Mesothelial cell of epicardium (in vitro differentiated cells): ENCODE results near the gene DBX1. TPM values are rescaled to one million over a fixed set of nuclear protein-coding genes. Genes with fewer than 3 reads are reported as not detected.
A peak's percentile ranks its signal among the peaks of the same experiment; 100 is the strongest.

ENCODE experiments used
- DNase-seq, 2 experiments: peaks; one replicate each; pipeline ENCODE4 v3.0.0; 2021; ENCODE audit warnings: low spot score in 2 of 2; ENCODE audit not compliant: unreplicated experiment in 2 of 2
- H3K27ac Mint-ChIP-seq: 2 replicates; pipeline ENCODE4 v1.8.0; 2021; ENCODE audit warnings: mixed read lengths
- H3K27me3 Mint-ChIP-seq: 2 replicates; pipeline ENCODE4 v1.8.0; 2021; ENCODE audit warnings: low read depth, mixed read lengths
- H3K36me3 Mint-ChIP-seq: 2 replicates; pipeline ENCODE4 v1.8.0; 2021; ENCODE audit warnings: mixed read lengths
- H3K4me1 Mint-ChIP-seq: 2 replicates; pipeline ENCODE4 v1.8.0; 2021; ENCODE audit warnings: mixed read lengths
- H3K4me3 Mint-ChIP-seq: 2 replicates; pipeline ENCODE4 v1.8.0; 2021; ENCODE audit warnings: mild to moderate bottlenecking, moderate library complexity, mixed read lengths
- H3K9me3 Mint-ChIP-seq: 2 replicates; pipeline ENCODE4 v1.8.0; 2021; ENCODE audit warnings: mixed read lengths
- total RNA-seq: library from RNA; stranded (reverse); gene quantifications from 3 replicates; pipeline ENCODE4 v1.2.1, GENCODE V29; 2021
- TF ChIP-seq, protein P1 (sequence below): fragments of 200-600 bp; sonication (generic); IDR thresholded peaks from one replicate; pipeline ENCODE4 v1.5.0; 2021; ENCODE audit warnings: antibody characterized with exemption; ENCODE audit not compliant: unreplicated experiment

The DBX1 gene
- total RNA-seq, 1 donor from 2014 or later = not detected

DNA sequence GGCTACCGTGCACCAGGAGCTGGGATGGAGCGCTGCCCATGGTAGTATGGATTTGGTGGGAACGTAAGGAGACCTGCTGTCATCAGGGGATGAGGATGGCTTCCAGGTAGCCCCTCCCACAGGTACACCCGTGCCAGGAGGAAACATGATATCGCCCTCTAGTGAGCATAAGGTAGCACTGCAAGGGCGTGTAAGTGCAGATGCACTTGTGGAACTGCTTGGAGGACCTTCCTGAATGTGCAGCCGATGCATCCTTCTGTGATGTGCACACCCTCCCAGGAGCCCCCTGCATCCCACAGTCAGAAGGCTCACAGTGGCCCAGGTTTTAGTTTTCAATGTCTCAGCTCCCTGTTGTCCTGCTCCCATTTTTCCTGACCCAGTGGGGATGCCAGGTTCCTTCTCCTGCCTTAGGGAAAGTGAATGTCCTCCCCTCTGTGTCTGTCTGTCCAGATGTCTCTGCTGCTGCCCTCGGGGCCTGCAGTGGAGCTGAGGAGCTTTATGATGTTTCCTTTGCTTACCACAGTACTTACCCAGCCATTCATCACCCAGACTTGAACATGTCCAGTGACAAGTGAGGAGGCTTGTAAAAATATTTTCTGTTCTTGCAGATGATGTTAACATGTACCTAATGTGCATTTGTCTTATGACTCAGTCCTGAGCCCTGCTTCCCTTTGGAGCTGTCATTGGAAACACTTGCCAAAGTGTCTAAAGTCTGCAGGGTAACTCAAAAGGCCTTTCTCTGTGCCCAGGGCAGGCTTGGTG, 49.2 kb downstream of the DBX1 start:
- Mint-ChIP-seq H3K27ac (peak overlapping the region; percentile 73), H3K27me3 (no peaks in the 10 kb centered on the region), H3K36me3 (peaks cover 24% of the 10 kb centered on the region), H3K9me3 (no peaks in the 10 kb centered on the region), H3K4me3 (no peak overlapping the region), H3K4me1 (peaks cover 18% of the 10 kb centered on the region)
- TF ChIP-seq, protein P1, sequence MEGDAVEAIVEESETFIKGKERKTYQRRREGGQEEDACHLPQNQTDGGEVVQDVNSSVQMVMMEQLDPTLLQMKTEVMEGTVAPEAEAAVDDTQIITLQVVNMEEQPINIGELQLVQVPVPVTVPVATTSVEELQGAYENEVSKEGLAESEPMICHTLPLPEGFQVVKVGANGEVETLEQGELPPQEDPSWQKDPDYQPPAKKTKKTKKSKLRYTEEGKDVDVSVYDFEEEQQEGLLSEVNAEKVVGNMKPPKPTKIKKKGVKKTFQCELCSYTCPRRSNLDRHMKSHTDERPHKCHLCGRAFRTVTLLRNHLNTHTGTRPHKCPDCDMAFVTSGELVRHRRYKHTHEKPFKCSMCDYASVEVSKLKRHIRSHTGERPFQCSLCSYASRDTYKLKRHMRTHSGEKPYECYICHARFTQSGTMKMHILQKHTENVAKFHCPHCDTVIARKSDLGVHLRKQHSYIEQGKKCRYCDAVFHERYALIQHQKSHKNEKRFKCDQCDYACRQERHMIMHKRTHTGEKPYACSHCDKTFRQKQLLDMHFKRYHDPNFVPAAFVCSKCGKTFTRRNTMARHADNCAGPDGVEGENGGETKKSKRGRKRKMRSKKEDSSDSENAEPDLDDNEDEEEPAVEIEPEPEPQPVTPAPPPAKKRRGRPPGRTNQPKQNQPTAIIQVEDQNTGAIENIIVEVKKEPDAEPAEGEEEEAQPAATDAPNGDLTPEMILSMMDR = peak; percentile 78
- peak in 1 of 2 experiments; percentile 66 for DNase-seq

DNA sequence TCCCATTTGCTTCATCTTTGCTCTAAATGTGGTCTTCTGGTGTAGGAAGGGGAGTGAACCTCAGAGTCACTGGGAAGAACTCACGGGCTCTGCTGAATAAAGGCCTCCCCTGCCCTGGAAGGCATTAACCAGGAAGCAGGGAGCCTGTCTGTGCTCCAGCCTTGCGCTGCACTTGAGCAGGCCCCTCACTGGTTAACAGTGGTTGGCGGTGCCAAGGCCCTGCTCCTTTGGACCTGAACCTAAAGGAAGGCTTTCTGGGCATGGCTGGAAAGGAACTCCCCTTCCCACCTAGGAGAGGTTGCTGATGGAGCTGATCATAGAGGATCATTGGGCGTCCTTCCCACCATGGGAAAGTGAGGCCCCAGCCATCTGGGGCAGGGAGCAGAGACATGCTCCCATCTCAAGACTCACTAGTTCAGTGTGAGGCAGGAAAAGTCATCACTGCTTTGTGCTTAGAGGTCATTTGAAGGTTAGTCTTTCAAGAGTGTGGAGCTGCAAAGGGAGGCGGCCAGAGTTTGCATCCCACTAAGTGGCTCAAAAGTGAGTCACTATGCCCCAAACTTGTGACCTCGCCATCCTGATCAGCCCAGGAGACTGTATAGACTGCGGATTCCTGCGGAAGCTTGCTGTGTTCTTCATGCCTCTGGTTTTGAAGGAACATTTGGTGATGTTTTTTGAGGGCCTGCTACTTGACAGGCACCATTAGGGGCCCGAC, 50.4 kb downstream of the DBX1 start:
- Mint-ChIP-seq H3K4me3 (no peak overlapping the region), H3K9me3 (no peaks in the 10 kb centered on the region), H3K27me3 (no peaks in the 10 kb centered on the region), H3K27ac (no peak overlapping the region), H3K4me1 (peaks cover 18% of the 10 kb centered on the region), H3K36me3 (peaks cover 27% of the 10 kb centered on the region)
- DNase-seq = no peak
- TF ChIP-seq, protein P1 = no peak

Other genes with a start within 250 kb of the DBX1 start
- gene HTATIP2, start 203.2 kb upstream of the DBX1 start, total RNA-seq = 9.8 to 11.1 TPM (median 10.8 TPM) in 3 replicates
- gene PRMT3, start 227.2 kb upstream of the DBX1 start, total RNA-seq = 18.9 to 19.5 TPM (median 19.2 TPM) in 3 replicates